B cell (primary cell): ENCODE data around the gene OR2T33. TPM values are rescaled to one million over a fixed set of nuclear protein-coding genes. Genes with fewer than 3 reads are reported as not detected.
"Not testable (repeated sequence)": the region's sequence is repeated elsewhere in the genome, so short reads cannot be mapped to it uniquely, and the experiment has no call there.

ENCODE experiments used
- ATAC-seq: fragments of 200-7000 bp; cut with Tn5 transposase; one replicate; pipeline ENCODE4 v1.10.0; 2021; ENCODE audit warnings: low read depth, mild to moderate bottlenecking, moderate number of reproducible peaks, moderate library complexity
- CTCF ChIA-PET: fragments of 350-600 bp; sonication (Branson Sonifier 250); formaldehyde crosslinking; loops from one replicate; lab custom pipeline; 2021; ENCODE audit warnings: antibody characterized with exemption, inconsistent platforms; lab: Charles Lee
- POLR2A ChIA-PET: fragments of 350-600 bp; sonication (Branson Sonifier 250); formaldehyde crosslinking; loops from one replicate; lab custom pipeline; 2021; ENCODE audit warnings: antibody characterized with exemption; lab: Charles Lee
- DNase-seq: peaks from one replicate; pipeline ENCODE4 v3.0.0; 2013
- H2AFZ ChIP-seq: 2 replicates; pipeline ENCODE4 v1.6.1; 2012; ENCODE audit warnings: mild to moderate bottlenecking, low read depth, low read length; ENCODE audit not compliant: insufficient read depth, poor library complexity, severe bottlenecking
- H3K27ac ChIP-seq, 2 donors: 1 replicate in 1 of 2; 2 replicates in 1 of 2; pipeline ENCODE4 v1.5.1; 2012 to 2013; ENCODE audit warnings: low read length in 2 of 2, mild to moderate bottlenecking in 2 of 2, moderate library complexity in 1 of 2
- H3K27me3 ChIP-seq, 4 experiments: fragments of 200-600 bp in 1 of 4; sonication (generic) in 1 of 4; replicated peaks in 1 of 4; 1 replicate in 2 of 4; 2 replicates in 2 of 4; pipeline versions ENCODE4 v1.6.1 to v1.7.0; 2013 to 2016; ENCODE audit warnings: low read length in 3 of 4, mild to moderate bottlenecking in 2 of 4, mixed read lengths in 1 of 4, moderate library complexity in 1 of 4; ENCODE audit not compliant: insufficient read depth in 4 of 4, control insufficient read depth in 3 of 4; ENCODE audit errors: control extremely low read depth in 1 of 4
- H3K36me3 ChIP-seq, 2 experiments: replicated peaks in 1 of 2; 1 replicate in 1 of 2; 2 replicates in 1 of 2; pipeline versions ENCODE4 v1.6.1 to v1.7.1; 2013; ENCODE audit warnings: low read length in 1 of 2; ENCODE audit not compliant: insufficient read depth in 2 of 2, control insufficient read depth in 1 of 2; ENCODE audit errors: control extremely low read depth in 1 of 2, extremely low read depth in 1 of 2
- H3K4me1 ChIP-seq, 2 donors: fragments of 200-600 bp in 1 of 2; sonication (generic) in 1 of 2; 1 replicate in 1 of 2; 2 replicates in 1 of 2; pipeline versions ENCODE4 v1.5.1 to v1.6.1; 2013 to 2017; ENCODE audit warnings: low read length in 2 of 2; ENCODE audit not compliant: control insufficient read depth in 2 of 2, insufficient read depth in 2 of 2
- H3K4me2 ChIP-seq: replicated peaks from 2 replicates; pipeline ENCODE3; 2012; ENCODE audit warnings: mild to moderate bottlenecking, low read depth, low read length; ENCODE audit not compliant: poor library complexity, severe bottlenecking
- H3K4me3 ChIP-seq, 5 experiments: fragments of 200-600 bp in 1 of 5; sonication (generic) in 1 of 5; 1 replicate in 3 of 5; 2 replicates in 2 of 5; pipeline versions ENCODE4 v1.5.1 to v1.7.0; 2011 to 2016; ENCODE audit warnings: low read length in 4 of 5, mild to moderate bottlenecking in 4 of 5, low read depth in 2 of 5, control low read depth in 1 of 5, moderate library complexity in 1 of 5; ENCODE audit not compliant: insufficient read depth in 1 of 5; ENCODE audit errors: control extremely low read depth in 1 of 5, extremely low read depth in 1 of 5
- H3K79me2 ChIP-seq: fragments of 200-600 bp; sonication (generic); one replicate; pipeline ENCODE4 v1.6.0; 2016; ENCODE audit warnings: low read length; ENCODE audit not compliant: control insufficient read depth, insufficient read depth
- H3K9ac ChIP-seq: fragments of 200-600 bp; sonication (generic); 2 replicates; pipeline ENCODE4 v1.6.1; 2017; ENCODE audit warnings: mild to moderate bottlenecking, low read length, moderate library complexity
- H3K9me3 ChIP-seq, 3 donors: one replicate each; pipeline versions ENCODE4 v1.6.1 to v1.7.1; 2013; ENCODE audit warnings: low read length in 2 of 3; ENCODE audit not compliant: control insufficient read depth in 2 of 3, insufficient read depth in 1 of 3; ENCODE audit errors: control extremely low read depth in 1 of 3
- H4K20me1 ChIP-seq: 2 replicates; pipeline ENCODE4 v1.6.0; 2012; ENCODE audit warnings: mild to moderate bottlenecking, low read length; ENCODE audit not compliant: insufficient read depth, control insufficient read depth, poor library complexity, severe bottlenecking
- H3K27ac Mint-ChIP-seq: one replicate; pipeline ENCODE4 v1.8.0; 2021; ENCODE audit warnings: mixed read lengths
- H3K27me3 Mint-ChIP-seq: one replicate; pipeline ENCODE4 v1.8.0; 2021; ENCODE audit warnings: mixed read lengths
- H3K4me1 Mint-ChIP-seq: one replicate; pipeline ENCODE4 v1.8.0; 2021; ENCODE audit warnings: mixed read lengths
- H3K4me3 Mint-ChIP-seq: one replicate; pipeline ENCODE4 v1.8.0; 2021; ENCODE audit warnings: mixed read lengths
- H3K9me3 Mint-ChIP-seq: one replicate; pipeline ENCODE4 v1.8.0; 2022; ENCODE audit warnings: mixed read lengths; ENCODE audit not compliant: insufficient read depth
- CTCF ChIP-seq: fragments of 200-600 bp; IDR thresholded peaks from one replicate; pipeline ENCODE4 v1.8.0; 2022; ENCODE audit warnings: antibody characterized with exemption, mild to moderate bottlenecking
- EZH2 ChIP-seq: IDR thresholded peaks from 2 replicates; pipeline ENCODE4 v1.6.1; 2012; ENCODE audit warnings: borderline replicate concordance, low read depth, mild to moderate bottlenecking, moderate library complexity, low read length; ENCODE audit not compliant: insufficient read depth, poor library complexity, severe bottlenecking
- WGBS: methylation state at CpG from one replicate; pipeline ENCODE4 v1.1.5; 2013; ENCODE audit warnings: missing lambda C conversion rate; ENCODE audit not compliant: insufficient coverage; 5-methylcytosine and 5-hydroxymethylcytosine counted together
- intact Hi-C: fragments of 100-400 bp; cut with micrococcal nuclease; formaldehyde crosslinking; loops from one replicate; pipeline ENCODE4 v1.10.0; 2022
- polyA plus RNA-seq: library from polyadenylated mRNA; depleted of rRNA; stranded (reverse); fragments of >200 nt; gene quantifications from 2 replicates; pipeline ENCODE4 v1.2.3, GENCODE V29; 2012
- total RNA-seq, 2 donors: library from RNA; stranded (reverse); fragments of 120-200 nt in 1 of 2; gene quantifications; 1 replicate in 1 of 2; 2 replicates in 1 of 2; pipeline versions ENCODE4 v1.2.3 to v1.2.4, GENCODE V29; 2013 to 2022

Gene OR2T33
- total and polyA plus RNA-seq, 2 donors (not counting 1 experiment from before 2014, with no cell fraction given) = not detected

GRCh38 chr1:248303324-248303723, 25.5 kb upstream of the OR2T33 start, which contains the start of gene OR2T12:
OR2T12 (minus strand) TSS chr1:248303424; CDS start chr1:248295578, 7,846 bp downstream.
- H3K27ac ChIP-seq = no peak within 1 kb of the TSS
- H4K20me1 ChIP-seq = no peaks in the 10 kb centered on the region
- Mint-ChIP-seq H3K27me3 (no peaks in the 10 kb centered on the region), H3K4me1 (no peaks in the 10 kb centered on the region), H3K9me3 (no peaks in the 10 kb centered on the region), H3K4me3 (no peak within 1 kb of the TSS), H3K27ac (no peak within 1 kb of the TSS)
- ATAC-seq = no peak
- no peak within 1 kb of the TSS for H3K9ac ChIP-seq
- TF ChIP-seq CTCF (no peak), EZH2 (no peak)
- H3K4me2 ChIP-seq = no peak within 1 kb of the TSS
- no peak for DNase-seq
- no peaks in the 10 kb centered on the region for H3K27me3 ChIP-seq
- H3K4me3 ChIP-seq = no peak within 1 kb of the TSS
- POLR2A ChIA-PET = no interaction called here
- H3K79me2 ChIP-seq = no peaks in the 10 kb centered on the region
- no CpG with 5 or more reads among the region's 1 CpG for WGBS
- CTCF ChIA-PET = no interaction called here
- H3K4me1 ChIP-seq = no peaks in the 10 kb centered on the region
- intact Hi-C loops = no loop called here
- no peaks in the 10 kb centered on the region for H3K36me3 ChIP-seq
- no peaks in the 10 kb centered on the region for H3K9me3 ChIP-seq
- no peak within 1 kb of the TSS for H2AFZ ChIP-seq

- Mint-ChIP-seq H3K4me1 (peaks cover 3% of the 10 kb centered on the region), H3K27ac (no peak overlapping the region), H3K27me3 (no peaks in the 10 kb centered on the region), H3K4me3 (no peak overlapping the region), H3K9me3 (no peaks in the 10 kb centered on the region)
- Histone ChIP-seq H3K9ac (no peak overlapping the region), H3K27me3 (peaks cover 0 to 4% (median 0%) of the 10 kb centered on the region in 4 experiments), H3K27ac (no peak overlapping the region), H3K79me2 (no peaks in the 10 kb centered on the region), H3K4me3 (no peak overlapping the region), H3K4me2 (no peak overlapping the region), H2AFZ (no peak overlapping the region), H3K4me1 (no peaks in the 10 kb centered on the region), H3K36me3 (no peaks in the 10 kb centered on the region), H3K9me3 (no peaks in the 10 kb centered on the region), H4K20me1 (no peaks in the 10 kb centered on the region)
- POLR2A ChIA-PET = no interaction called here
- DNase-seq = no peak
- ATAC-seq = no peak
- no peak for TF ChIP-seq EZH2
- TF ChIP-seq CTCF = no peak
- CTCF ChIA-PET = no interaction called here
- intact Hi-C loops = no loop called here
- no CpG with 5 or more reads among the region's 6 CpGs for WGBS
These were observed 10.6 kb upstream of the OR2T33 start for GRCh38 chr1:248288391-248288790.

GRCh38 chr1:248273225-248273624, 4.6 kb downstream of the OR2T33 start:
- H3K9me3 ChIP-seq, ATAC-seq, intact Hi-C loops, H4K20me1 ChIP-seq, POLR2A ChIA-PET, H3K79me2 ChIP-seq, DNase-seq, CTCF ChIA-PET, H2AFZ ChIP-seq, H3K4me1 Mint-ChIP-seq, H3K4me1 ChIP-seq, H3K4me2 ChIP-seq, H3K9ac ChIP-seq, H3K4me3 Mint-ChIP-seq, H3K9me3 Mint-ChIP-seq, H3K27ac ChIP-seq, H3K27me3 ChIP-seq, H3K4me3 ChIP-seq, H3K27me3 Mint-ChIP-seq, H3K27ac Mint-ChIP-seq, H3K36me3 ChIP-seq: not testable (repeated sequence)
- no CpG with 5 or more reads among the region's 16 CpGs for WGBS
